ENCODE measurements around the gene POLE. TPM values are rescaled to one million over a fixed set of nuclear protein-coding genes. Genes with fewer than 3 reads are reported as not detected.

POLE gene
- total and polyA plus RNA-seq, 7 experiments from 2014 or later = 3.6 to 138 (median 60.8) TPM

DNA sequence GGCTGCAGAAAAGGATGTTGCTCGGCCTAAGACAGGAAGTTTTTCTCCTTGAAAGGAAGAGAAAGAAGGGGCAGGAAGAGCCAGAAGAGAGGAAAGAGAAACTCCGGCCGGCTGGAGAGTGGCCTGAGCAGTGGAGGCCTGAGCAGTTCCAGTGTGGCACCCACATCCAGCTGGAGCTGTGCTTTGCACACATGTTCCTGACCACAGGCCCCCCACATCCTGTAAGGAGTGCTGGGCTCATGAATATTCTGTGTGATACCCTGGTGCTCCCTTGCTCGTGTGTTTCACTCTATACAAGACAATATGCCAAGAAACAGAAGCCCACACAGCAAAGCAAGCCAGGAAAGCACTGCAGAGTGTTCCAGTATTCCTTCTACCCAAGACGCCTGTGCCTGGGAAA lies 27.1 kb downstream of the POLE start:
- peaks cover 7 to 68% (median 14%) of the 10 kb centered on the region in 3 experiments for H3K36me3 ChIP-seq (ENCODE audit: control insufficient read depth in 2 of 3, insufficient read depth in 3 of 3, low read length in 3 of 3)
- H3K4me1 ChIP-seq (ENCODE audit: control insufficient read depth in 2 of 2, insufficient read depth in 2 of 2, low read length in 2 of 2) = peaks cover 0 to 18% of the 10 kb centered on the region in 2 donors
- Mint-ChIP-seq H3K4me3 (peak overlapping the region in 5 of 10 donors; percentile 10 to 37 (median 18)), H3K4me1 (peaks cover 12 to 47% (median 37%) of the 10 kb centered on the region in 7 donors), H3K27me3 (no peaks in the 10 kb centered on the region), H3K27ac (peak overlapping the region in 8 of 9 donors; percentile 29 to 85 (median 52)), H3K36me3 (peaks cover 14 to 53% (median 30%) of the 10 kb centered on the region in 5 donors), H3K9me3 (no peaks in the 10 kb centered on the region)
- H3K27me3 ChIP-seq (ENCODE audit: control insufficient read depth in 2 of 2, insufficient read depth in 2 of 2, low read length in 2 of 2) = no peaks in the 10 kb centered on the region
- no peaks in the 10 kb centered on the region for H3K9me3 ChIP-seq (ENCODE audit: control insufficient read depth in 2 of 3, low read length in 3 of 3)
- peak overlapping the region; percentile 31 for H3K27ac ChIP-seq (ENCODE audit: low read depth, low read length)
- no peak overlapping the region for H3K4me3 ChIP-seq (ENCODE audit: low read length)
- intact Hi-C loops (cut with micrococcal nuclease) = no loop called here
- no peak for ATAC-seq
- ChIA-PET POLR2A (no interaction called here), CTCF (no interaction called here)
- peak in 3 of 9 donors; percentile 11 to 21 (median 14) for DNase-seq

- H3K36me3 Mint-ChIP-seq = peaks cover 13 to 49% (median 30%) of the 10 kb centered on the region in 5 donors
- no peak for ATAC-seq
Observed at GRCh38 chr12:132659146-132659545, 28.0 kb downstream of the POLE start.

GRCh38 chr12:132658149-132658894 lies 28.8 kb downstream of the POLE start:
- POLR2A ChIA-PET = no interaction called here
- Mint-ChIP-seq H3K4me1 (peaks cover 7 to 44% (median 35%) of the 10 kb centered on the region in 7 donors), H3K36me3 (peaks cover 13 to 53% (median 33%) of the 10 kb centered on the region in 5 donors), H3K27me3 (no peaks in the 10 kb centered on the region), H3K4me3 (peak overlapping the region in 1 of 10 donors; percentile 29), H3K27ac (peak overlapping the region in 3 of 9 donors; percentile 32 to 69 (median 59)), H3K9me3 (no peaks in the 10 kb centered on the region)
- ATAC-seq (peak; percentile 41), DNase-seq (no peak)
- H3K4me1 ChIP-seq (ENCODE audit: control insufficient read depth in 2 of 2, insufficient read depth in 2 of 2, low read length in 2 of 2) = peaks cover 0 to 18% of the 10 kb centered on the region in 2 donors
- intact Hi-C loops (cut with micrococcal nuclease) = no loop called here
- no peaks in the 10 kb centered on the region for H3K27me3 ChIP-seq (ENCODE audit: control insufficient read depth in 2 of 2, insufficient read depth in 2 of 2, low read length in 2 of 2)
- H3K4me3 ChIP-seq (ENCODE audit: low read length) = no peak overlapping the region
- CTCF ChIA-PET = interaction anchor here (0.6 kb wide), 1 partner anchor 152 kb away, joined by 3 read pairs; no protein-coding TSS in a partner anchor
- no peaks in the 10 kb centered on the region for H3K9me3 ChIP-seq (ENCODE audit: control insufficient read depth in 2 of 3, low read length in 3 of 3)
- H3K36me3 ChIP-seq (ENCODE audit: control insufficient read depth in 2 of 3, insufficient read depth in 3 of 3, low read length in 3 of 3) = peaks cover 7 to 59% (median 14%) of the 10 kb centered on the region in 3 experiments
- no peak overlapping the region for H3K27ac ChIP-seq (ENCODE audit: low read depth, low read length)

More at GRCh38 chr12:132659146-132659545, 28.0 kb downstream of the POLE start:
- H3K9me3 ChIP-seq (ENCODE audit: control insufficient read depth in 2 of 3, low read length in 3 of 3) = no peaks in the 10 kb centered on the region
- intact Hi-C loops (cut with micrococcal nuclease) = no loop called here
- DNase-seq = no peak
- Mint-ChIP-seq H3K4me1 (peaks cover 7 to 47% (median 37%) of the 10 kb centered on the region in 7 donors), H3K27ac (peak overlapping the region in 5 of 9 donors; percentile 14 to 42 (median 32)), H3K9me3 (no peaks in the 10 kb centered on the region), H3K4me3 (no peak overlapping the region), H3K27me3 (no peaks in the 10 kb centered on the region)
- H3K36me3 ChIP-seq (ENCODE audit: control insufficient read depth in 2 of 3, insufficient read depth in 3 of 3, low read length in 3 of 3) = peaks cover 7 to 60% (median 14%) of the 10 kb centered on the region in 3 experiments
- no peak overlapping the region for H3K4me3 ChIP-seq (ENCODE audit: low read length)
- POLR2A ChIA-PET = no interaction called here
- CTCF ChIA-PET = interaction anchor here (0.6 kb wide), 1 partner anchor 152 kb away, joined by 3 read pairs; no protein-coding TSS in a partner anchor
- H3K4me1 ChIP-seq (ENCODE audit: control insufficient read depth in 2 of 2, insufficient read depth in 2 of 2, low read length in 2 of 2) = peaks cover 0 to 18% of the 10 kb centered on the region in 2 donors
- H3K27me3 ChIP-seq (ENCODE audit: control insufficient read depth in 2 of 2, insufficient read depth in 2 of 2, low read length in 2 of 2) = no peaks in the 10 kb centered on the region
- no peak overlapping the region for H3K27ac ChIP-seq (ENCODE audit: low read depth, low read length)

DNA sequence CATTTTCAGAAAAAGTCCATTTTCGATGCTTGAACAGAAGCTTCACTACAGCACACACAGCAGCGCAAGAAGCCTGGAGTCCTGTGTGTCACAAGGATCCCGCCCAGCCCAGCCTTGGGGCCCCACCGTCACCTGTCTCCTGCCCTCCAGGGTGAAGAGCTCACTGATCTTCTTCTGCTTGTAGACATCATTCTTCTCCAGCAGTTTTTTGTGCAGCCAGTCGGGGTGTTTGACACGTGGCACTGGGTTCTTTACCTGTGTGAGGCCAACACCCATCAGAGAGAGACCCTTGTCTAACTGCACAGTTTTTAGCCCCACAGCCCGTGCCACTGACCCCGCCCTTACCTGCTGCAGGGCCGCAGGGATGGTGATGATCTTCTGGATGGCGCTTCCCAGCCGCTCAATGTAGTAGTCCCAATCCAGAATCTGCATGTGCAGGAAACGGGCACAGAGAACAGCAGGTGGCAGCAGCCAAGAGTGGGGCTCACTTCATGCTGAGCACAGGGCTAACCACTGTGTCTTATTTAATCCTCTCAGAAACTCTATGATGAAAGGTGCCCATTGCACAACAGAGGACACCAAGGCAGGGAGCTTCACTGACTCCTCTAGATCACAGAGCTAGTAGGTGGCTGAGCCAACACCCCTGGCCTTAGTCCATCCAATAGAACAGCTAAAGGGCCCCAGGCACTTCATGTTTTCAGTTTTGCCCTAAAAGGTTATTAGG lies 30.0 kb downstream of the POLE start:
- H3K27ac Mint-ChIP-seq = no peak overlapping the region
- ATAC-seq = no peak
- no peak overlapping the region for H3K27ac ChIP-seq (ENCODE audit: low read depth, low read length)
- no peaks in the 10 kb centered on the region for H3K27me3 ChIP-seq (ENCODE audit: control insufficient read depth in 2 of 2, insufficient read depth in 2 of 2, low read length in 2 of 2)
- intact Hi-C loops (cut with micrococcal nuclease) = no loop called here
- peaks cover 13 to 53% (median 31%) of the 10 kb centered on the region in 5 donors for H3K36me3 Mint-ChIP-seq
- no peaks in the 10 kb centered on the region for H3K27me3 Mint-ChIP-seq
- no peak overlapping the region for H3K4me3 Mint-ChIP-seq
- no peak for DNase-seq
- no peaks in the 10 kb centered on the region for H3K9me3 ChIP-seq (ENCODE audit: control insufficient read depth in 2 of 3, low read length in 3 of 3)
- ChIA-PET POLR2A (no interaction called here), CTCF (no interaction called here)
- peaks cover 4 to 32% (median 25%) of the 10 kb centered on the region in 7 donors for H3K4me1 Mint-ChIP-seq
- peaks cover 0 to 2% (median 0%) of the 10 kb centered on the region in 11 donors for H3K9me3 Mint-ChIP-seq
- H3K36me3 ChIP-seq (ENCODE audit: control insufficient read depth in 2 of 3, insufficient read depth in 3 of 3, low read length in 3 of 3) = peaks cover 12 to 62% (median 12%) of the 10 kb centered on the region in 3 experiments
- no peak overlapping the region for H3K4me3 ChIP-seq (ENCODE audit: low read length)
- H3K4me1 ChIP-seq (ENCODE audit: control insufficient read depth in 2 of 2, insufficient read depth in 2 of 2, low read length in 2 of 2) = peaks cover 0 to 10% of the 10 kb centered on the region in 2 donors

GRCh38 chr12:132653567-132654290 lies 33.4 kb downstream of the POLE start:
- no peaks in the 10 kb centered on the region for H3K27me3 ChIP-seq (ENCODE audit: control insufficient read depth in 2 of 2, insufficient read depth in 2 of 2, low read length in 2 of 2)
- H3K4me3 Mint-ChIP-seq = no peak overlapping the region
- no peaks in the 10 kb centered on the region for H3K4me1 ChIP-seq (ENCODE audit: control insufficient read depth in 2 of 2, insufficient read depth in 2 of 2, low read length in 2 of 2)
- peaks cover 10 to 49% (median 15%) of the 10 kb centered on the region in 3 experiments for H3K36me3 ChIP-seq (ENCODE audit: control insufficient read depth in 2 of 3, insufficient read depth in 3 of 3, low read length in 3 of 3)
- no peak overlapping the region for H3K27ac Mint-ChIP-seq
- ChIA-PET CTCF (no interaction called here), POLR2A (no interaction called here)
- H3K9me3 ChIP-seq (ENCODE audit: control insufficient read depth in 2 of 3, low read length in 3 of 3) = no peaks in the 10 kb centered on the region
- H3K9me3 Mint-ChIP-seq = peaks cover 0 to 2% (median 0%) of the 10 kb centered on the region in 11 donors
- H3K27me3 Mint-ChIP-seq = no peaks in the 10 kb centered on the region
- no peak overlapping the region for H3K4me3 ChIP-seq (ENCODE audit: low read length)
- H3K4me1 Mint-ChIP-seq = peaks cover 0 to 4% (median 0%) of the 10 kb centered on the region in 7 donors
- peaks cover 13 to 48% (median 28%) of the 10 kb centered on the region in 5 donors for H3K36me3 Mint-ChIP-seq
- DNase-seq (no peak), ATAC-seq (no peak)
- intact Hi-C loops (cut with micrococcal nuclease) = no loop called here
- no peak overlapping the region for H3K27ac ChIP-seq (ENCODE audit: low read depth, low read length)

- Mint-ChIP-seq H3K36me3 (peaks cover 1 to 42% (median 19%) of the 10 kb centered on the region in 5 donors), H3K4me3 (no peak overlapping the region), H3K9me3 (peaks cover 0 to 2% (median 0%) of the 10 kb centered on the region in 11 donors), H3K27me3 (no peaks in the 10 kb centered on the region), H3K4me1 (no peaks in the 10 kb centered on the region), H3K27ac (peak overlapping the region in 1 of 9 donors; percentile 50)
- Histone ChIP-seq H3K4me1 (ENCODE audit: control insufficient read depth in 2 of 2, insufficient read depth in 2 of 2, low read length in 2 of 2) (no peaks in the 10 kb centered on the region), H3K27me3 (ENCODE audit: control insufficient read depth in 2 of 2, insufficient read depth in 2 of 2, low read length in 2 of 2) (no peaks in the 10 kb centered on the region), H3K9me3 (ENCODE audit: control insufficient read depth in 2 of 3, low read length in 3 of 3) (no peaks in the 10 kb centered on the region), H3K36me3 (ENCODE audit: control insufficient read depth in 2 of 3, insufficient read depth in 3 of 3, low read length in 3 of 3) (peaks cover 0 to 42% (median 11%) of the 10 kb centered on the region in 3 experiments), H3K27ac (ENCODE audit: low read depth, low read length) (no peak overlapping the region), H3K4me3 (ENCODE audit: low read length) (no peak overlapping the region)
- intact Hi-C loops (cut with micrococcal nuclease) = no loop called here
- ChIA-PET POLR2A (interaction anchor here (0.6 kb wide), 1 partner anchor 719 kb away, joined by 3 read pairs; no protein-coding TSS in a partner anchor), CTCF (no interaction called here)
- ATAC-seq (no peak), DNase-seq (no peak)
Observed at GRCh38 chr12:132651444-132652100, 35.6 kb downstream of the POLE start.

Measured in naive thymus-derived CD4-positive, alpha-beta T cell (primary cell).